Vagina (tissue), 2 donors: ENCODE measurements around the gene DDX27. TPM values are rescaled to one million over a fixed set of nuclear protein-coding genes. Genes with fewer than 3 reads are reported as not detected.

Source experiments
- DNase-seq, 2 donors: peaks; one replicate each; pipeline ENCODE4 v3.0.0-alpha.2; 2017; ENCODE audit errors: extremely low spot score in 2 of 2
- H3K27ac ChIP-seq: fragments of 200-600 bp; sonication (generic); one replicate; pipeline ENCODE4 v1.5.1; 2019
- H3K27me3 ChIP-seq: fragments of 200-600 bp; sonication (generic); one replicate; pipeline ENCODE4 v1.5.1; 2019
- H3K36me3 ChIP-seq, 2 donors: fragments of 200-600 bp; sonication (generic); one replicate each; pipeline ENCODE4 v1.5.1; 2017 to 2019
- H3K4me1 ChIP-seq: fragments of 200-600 bp; sonication (generic); one replicate; pipeline ENCODE4 v1.5.1; 2019
- H3K4me3 ChIP-seq, 2 donors: fragments of 200-600 bp; sonication (generic); 1 replicate in 1 of 2; 2 replicates in 1 of 2; pipeline ENCODE4 v1.5.1; 2016 to 2019
- H3K9me3 ChIP-seq: fragments of 200-600 bp; sonication (generic); one replicate; pipeline ENCODE4 v1.5.1; 2019
- CTCF ChIP-seq, 3 experiments: fragments of 450-650 bp in 2 of 3; fragments of 200-600 bp in 1 of 3; sonication (generic) in 1 of 3; IDR thresholded peaks; one replicate each; pipeline ENCODE4 v1.5.1; 2017 to 2019; ENCODE audit warnings: antibody characterized with exemption in 3 of 3, mild to moderate bottlenecking in 2 of 3, moderate library complexity in 2 of 3
- POLR2A ChIP-seq, 2 donors: fragments of 450-650 bp; IDR thresholded peaks; one replicate each; pipeline ENCODE4 v1.6.1; 2017; ENCODE audit warnings: antibody characterized with exemption in 2 of 2, mild to moderate bottlenecking in 2 of 2, moderate library complexity in 2 of 2
- POLR2AphosphoS5 ChIP-seq, 2 donors: sonication (generic); formaldehyde crosslinking; IDR thresholded peaks; one replicate each; pipeline ENCODE4 v1.9.0; 2017; ENCODE audit warnings: antibody characterized with exemption in 2 of 2, mild to moderate bottlenecking in 2 of 2, low read depth in 1 of 2; ENCODE audit not compliant: insufficient read depth in 1 of 2
- intact Hi-C: fragments of 100-400 bp; cut with DNase I; formaldehyde crosslinking; loops from one replicate; pipeline ENCODE4 v1.15.1; 2023
- total RNA-seq: library from RNA; depleted of rRNA; stranded (reverse); fragments of >200 nt; gene quantifications from one replicate; pipeline ENCODE4 v1.2.3, GENCODE V29; 2016

The DDX27 gene
- total RNA-seq, 1 donor from 2014 or later = 23.3 TPM

DNA sequence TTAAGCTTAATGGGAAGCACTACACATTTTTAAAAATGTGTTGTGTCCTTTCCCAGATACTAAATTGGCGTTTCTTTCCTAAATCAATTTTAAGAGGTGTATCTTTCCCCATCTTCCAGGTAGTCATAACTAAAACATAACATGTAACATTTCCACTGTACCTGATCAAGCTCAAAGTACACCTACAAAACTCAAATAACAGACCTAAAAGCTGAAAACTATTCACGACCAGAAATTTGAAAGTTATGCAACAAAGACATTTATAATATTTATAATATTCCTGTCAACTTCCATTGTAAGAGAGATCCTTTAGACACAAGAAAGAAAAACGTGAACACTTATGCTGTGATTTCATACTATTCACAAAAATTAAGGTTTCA is 34.5 kb upstream of the DDX27 start:
- Histone ChIP-seq H3K27me3 (no peaks in the 10 kb centered on the region), H3K4me1 (peaks cover 65% of the 10 kb centered on the region), H3K9me3 (no peaks in the 10 kb centered on the region), H3K4me3 (no peak overlapping the region), H3K27ac (no peak overlapping the region), H3K36me3 (no peaks in the 10 kb centered on the region)
- TF ChIP-seq POLR2AphosphoS5 (IDR thresholded peaks at IDR 0.05; ENCODE audit: insufficient read depth in 1 of 2, low read depth in 1 of 2) (no peak), POLR2A (IDR thresholded peaks at IDR 0.05) (no peak), CTCF (IDR thresholded peaks at IDR 0.05) (no peak)
- no peak for DNase-seq
- intact Hi-C loops = no loop called here

DNA sequence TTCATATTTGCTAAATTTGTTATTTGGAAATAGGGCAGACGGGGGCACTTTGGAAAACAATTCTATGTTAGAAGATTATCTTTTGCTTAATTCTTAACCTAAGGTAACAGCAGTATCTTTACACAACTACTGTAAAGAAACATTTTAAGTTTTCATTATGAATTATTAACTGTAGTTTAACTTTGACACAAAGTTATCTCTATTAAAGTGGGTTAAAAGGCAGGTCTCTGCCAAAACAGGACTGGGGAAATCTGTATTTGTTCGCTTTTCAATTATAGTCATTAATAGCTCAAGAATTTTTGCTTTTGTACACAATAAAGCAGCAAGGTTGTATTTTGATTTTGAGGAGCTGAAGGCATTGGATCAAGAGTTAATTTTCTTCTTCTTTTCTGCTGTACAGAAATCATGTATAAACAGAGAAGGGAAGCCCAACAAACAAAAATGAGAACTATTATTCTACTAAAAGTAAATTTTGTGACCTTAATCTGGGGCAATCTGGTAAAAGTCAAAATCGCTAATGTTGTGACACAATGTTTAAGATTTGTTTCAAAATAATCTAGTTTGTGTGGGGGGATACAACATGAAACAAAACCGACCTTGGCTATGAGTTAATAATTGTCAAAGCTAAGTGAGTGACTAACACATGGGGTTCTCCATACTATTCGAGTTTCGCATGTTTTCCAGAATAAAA is 34.0 kb upstream of the DDX27 start:
- Histone ChIP-seq H3K4me3 (no peak overlapping the region), H3K36me3 (no peaks in the 10 kb centered on the region), H3K27ac (no peak overlapping the region), H3K27me3 (no peaks in the 10 kb centered on the region), H3K4me1 (peaks cover 60% of the 10 kb centered on the region), H3K9me3 (no peaks in the 10 kb centered on the region)
- TF ChIP-seq POLR2AphosphoS5 (IDR thresholded peaks at IDR 0.05; ENCODE audit: insufficient read depth in 1 of 2, low read depth in 1 of 2) = no peak
- no peak for TF ChIP-seq CTCF (IDR thresholded peaks at IDR 0.05)
- DNase-seq = no peak
- intact Hi-C loops = no loop called here

- Histone ChIP-seq H3K27ac (peak overlapping the region; percentile 91), H3K4me3 (peak overlapping the region; percentile 82 to 94), H3K36me3 (no peaks in the 10 kb centered on the region), H3K9me3 (no peaks in the 10 kb centered on the region), H3K27me3 (no peaks in the 10 kb centered on the region), H3K4me1 (peaks cover 45% of the 10 kb centered on the region)
- peak in 1 of 2 donors; percentile 58 for TF ChIP-seq POLR2AphosphoS5 (IDR thresholded peaks at IDR 0.05; ENCODE audit: insufficient read depth in 1 of 2, low read depth in 1 of 2)
- TF ChIP-seq CTCF (IDR thresholded peaks at IDR 0.05) = no peak
- intact Hi-C loops = no loop called here
- DNase-seq = peak in 1 of 2 donors; percentile 89
Measured at GRCh38 chr20:49186535-49187329, 32.5 kb upstream of the DDX27 start.

DNA sequence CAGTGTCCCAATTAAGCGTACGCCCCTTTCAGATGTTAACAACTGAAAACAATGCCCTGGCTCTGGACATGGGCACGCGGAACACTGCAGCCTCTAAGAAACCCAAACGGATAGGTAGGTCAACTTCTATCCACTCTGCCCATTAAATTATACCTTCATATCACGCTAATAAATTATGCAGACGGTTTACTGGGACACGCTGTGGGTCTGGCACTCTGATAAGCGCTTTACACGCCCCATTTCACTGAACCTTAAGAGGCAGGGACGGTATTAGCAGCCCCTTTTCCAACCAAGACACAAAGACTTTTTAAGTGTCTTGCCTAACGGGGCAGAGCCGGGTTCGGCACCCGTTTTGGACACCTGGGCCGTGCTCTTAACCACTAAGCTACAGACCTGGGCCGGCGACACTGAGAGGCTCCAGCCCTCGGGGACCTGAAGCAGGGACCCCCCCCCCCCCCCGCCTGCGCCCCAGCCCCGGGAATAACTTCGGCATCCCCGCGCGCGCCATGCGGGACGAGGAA is 31.8 kb upstream of the DDX27 start:
- intact Hi-C loops = no loop called here
- Histone ChIP-seq H3K4me3 (peak overlapping the region; percentile 82 to 94), H3K27ac (peak overlapping the region; percentile 91), H3K36me3 (no peaks in the 10 kb centered on the region), H3K9me3 (no peaks in the 10 kb centered on the region), H3K4me1 (peaks cover 38% of the 10 kb centered on the region), H3K27me3 (no peaks in the 10 kb centered on the region)
- TF ChIP-seq POLR2A (IDR thresholded peaks at IDR 0.05) (no peak), CTCF (IDR thresholded peaks at IDR 0.05) (no peak), POLR2AphosphoS5 (IDR thresholded peaks at IDR 0.05; ENCODE audit: insufficient read depth in 1 of 2, low read depth in 1 of 2) (no peak)
- no peak for DNase-seq
